Esophagus squamous epithelium (tissue), 4 donors: Measurements from ENCODE around the gene HS6ST2.

ENCODE experiments used
- CTCF ChIP-seq, 6 experiments: fragments of 450-650 bp in 4 of 6; fragments of 200-600 bp in 2 of 6; sonication (generic) in 2 of 6; IDR thresholded peaks; one replicate each; pipeline ENCODE4 v1.5.1; 2016 to 2019; ENCODE audit warnings: antibody characterized with exemption in 6 of 6, mild to moderate bottlenecking in 4 of 6, moderate library complexity in 4 of 6
- POLR2A ChIP-seq, 4 donors: fragments of 450-650 bp; IDR thresholded peaks; one replicate each; pipeline ENCODE4 v1.6.1; 2017; ENCODE audit warnings: antibody characterized with exemption in 4 of 4, mild to moderate bottlenecking in 4 of 4, moderate library complexity in 3 of 4

DNA sequence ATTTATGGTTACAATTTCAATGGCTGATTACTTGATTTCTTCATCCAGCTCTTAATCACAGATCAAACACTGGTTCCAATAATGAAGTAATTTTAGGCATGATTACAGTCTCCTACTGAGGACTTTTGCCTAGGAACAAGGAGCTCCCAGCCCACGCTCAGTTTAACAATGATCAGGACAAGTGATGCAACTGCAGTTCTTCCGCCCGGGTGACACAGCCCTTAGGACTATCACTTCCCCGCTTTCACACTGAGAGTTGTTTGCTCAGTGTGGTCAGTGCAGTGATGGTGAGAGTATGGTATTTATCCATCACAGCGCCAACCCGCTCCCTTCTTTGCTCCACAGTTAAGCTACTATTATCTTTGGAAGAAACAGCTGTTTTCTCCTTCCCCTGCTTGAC is 266.4 kb downstream of the HS6ST2 start:
- TF ChIP-seq CTCF (IDR thresholded peaks at IDR 0.05) (no peak), POLR2A (IDR thresholded peaks at IDR 0.05) (no peak)
